Measurements from ENCODE around the gene BANF2.

Gene BANF2

DNA sequence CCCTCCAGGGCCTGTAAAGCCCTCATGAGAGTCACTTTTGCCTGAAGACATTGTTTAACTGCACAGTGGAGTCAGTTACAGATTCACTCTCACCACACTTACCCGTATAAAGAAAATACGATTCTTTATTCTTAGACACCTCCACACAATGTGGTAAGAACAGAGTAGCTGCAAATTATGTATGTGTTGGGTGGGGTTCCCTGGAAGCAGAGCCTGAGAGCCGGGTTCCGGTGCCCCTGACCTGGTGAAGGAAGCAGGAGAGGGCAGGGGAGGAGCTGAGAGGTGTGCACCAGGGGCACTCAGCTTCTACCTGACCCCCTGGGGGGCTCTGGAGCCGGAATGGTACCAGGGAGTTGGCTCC is 11.5 kb downstream of the BANF2 start:
- DNase-seq = no peak

GRCh38 chr20:17712201-17712600 is 12.4 kb downstream of the BANF2 start:
- no peak for DNase-seq

GRCh38 chr20:17712708-17713107 is 12.9 kb downstream of the BANF2 start:
- no peak for DNase-seq

GRCh38 chr20:17714597-17714996 is 14.8 kb downstream of the BANF2 start:
- DNase-seq = no peak

DNA sequence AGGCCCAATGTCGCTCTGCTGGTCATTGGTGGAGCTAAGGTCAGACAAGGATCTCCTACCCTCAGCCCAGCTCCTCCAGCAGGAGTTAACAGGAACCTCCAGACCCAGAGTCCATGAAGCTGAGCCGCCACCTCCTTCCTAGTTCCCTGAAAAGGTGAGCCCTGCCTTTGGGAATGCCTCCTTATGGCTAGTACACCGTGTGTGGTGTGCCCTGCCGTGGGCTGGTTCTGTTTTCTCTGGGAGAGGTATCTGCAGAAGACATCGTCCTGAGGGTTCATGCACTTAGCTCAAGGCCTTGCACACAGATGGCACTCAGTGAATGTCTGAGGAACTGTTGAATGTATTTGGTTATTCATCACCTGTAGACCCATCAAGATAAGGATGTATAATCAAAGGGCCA is 15.3 kb downstream of the BANF2 start:
- DNase-seq = no peak

GRCh38 chr20:17716331-17716730 is 16.6 kb downstream of the BANF2 start:
- no peak for DNase-seq

DNA sequence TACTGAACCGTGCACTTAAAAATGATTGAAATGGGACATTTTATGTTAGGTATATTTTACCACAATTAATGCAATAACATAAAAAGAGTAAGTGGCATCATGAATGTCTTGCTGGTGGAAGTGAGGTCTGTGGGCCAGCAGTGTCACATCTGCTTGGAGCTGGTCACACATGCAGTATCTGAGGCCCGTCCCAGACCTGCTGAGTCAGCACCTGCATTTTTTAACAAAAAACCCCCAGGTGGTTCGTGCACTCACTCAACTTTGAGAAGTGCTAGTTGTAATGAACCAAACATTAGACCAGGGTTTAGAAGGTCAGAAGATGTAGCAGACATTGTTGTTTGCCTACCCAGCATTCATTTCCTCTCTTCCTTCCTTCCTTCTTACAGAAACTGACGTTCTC is 21.0 kb downstream of the BANF2 start:
- no peak for DNase-seq

GRCh38 chr20:17721802-17722486 is 22.2 kb downstream of the BANF2 start:
- DNase-seq = no peak

DNA sequence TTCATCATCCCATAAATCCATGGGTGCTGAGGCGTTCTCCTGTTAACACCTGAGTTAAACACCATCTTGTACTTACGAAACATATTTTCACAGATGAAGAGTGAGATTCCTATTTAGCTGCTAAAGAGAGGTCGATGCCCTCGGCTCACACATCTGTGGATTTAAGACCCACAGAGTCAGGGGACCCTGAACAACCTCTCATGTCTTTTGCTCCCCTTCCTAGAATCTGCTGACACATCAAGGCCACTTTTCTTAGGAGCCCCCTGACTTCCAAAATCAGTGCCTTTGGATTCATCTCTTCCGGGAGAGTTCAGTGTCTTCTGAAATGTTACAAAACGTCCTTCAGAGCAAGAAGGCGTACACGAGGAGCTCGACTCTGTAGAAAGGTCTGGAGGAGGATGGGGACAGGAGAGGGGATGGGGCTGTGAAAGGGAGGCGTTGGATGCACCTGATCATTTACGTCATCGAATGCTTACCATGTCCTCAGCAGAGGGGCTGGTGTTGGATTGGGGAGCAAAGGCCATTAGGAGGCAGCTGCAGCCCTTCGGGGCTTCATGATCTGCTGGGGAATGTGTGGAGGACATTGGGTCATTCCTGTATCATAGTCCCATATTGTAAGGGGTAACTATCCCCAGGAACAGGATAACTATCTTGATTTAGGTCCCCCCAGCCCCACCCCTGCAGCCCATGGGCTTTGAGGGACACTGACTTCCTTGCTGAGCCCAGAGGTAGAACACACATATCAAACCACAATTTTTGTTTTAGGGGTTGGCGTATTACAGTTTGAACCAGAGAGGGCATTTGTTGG is 22.9 kb downstream of the BANF2 start:
- no peak for DNase-seq

DNA sequence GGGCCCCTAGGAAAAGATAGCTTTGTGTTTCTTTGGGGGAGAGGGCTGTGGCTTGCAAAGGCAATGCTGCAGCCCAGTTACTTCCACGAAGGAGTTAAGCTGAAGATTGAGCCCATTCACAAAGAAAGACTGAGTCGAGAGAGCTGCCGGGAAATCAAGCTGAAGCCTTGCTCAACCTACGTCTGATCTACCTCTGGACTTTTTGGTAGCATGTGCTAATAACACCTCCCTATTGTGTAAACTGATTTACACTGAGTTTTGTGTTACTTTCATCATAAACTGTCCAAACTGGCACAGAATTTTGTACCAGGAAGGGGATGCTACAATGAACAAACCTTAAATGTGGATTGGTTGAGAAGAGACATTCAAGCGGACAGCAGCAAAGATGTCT is 23.5 kb downstream of the BANF2 start:
- no peak for DNase-seq

DNA sequence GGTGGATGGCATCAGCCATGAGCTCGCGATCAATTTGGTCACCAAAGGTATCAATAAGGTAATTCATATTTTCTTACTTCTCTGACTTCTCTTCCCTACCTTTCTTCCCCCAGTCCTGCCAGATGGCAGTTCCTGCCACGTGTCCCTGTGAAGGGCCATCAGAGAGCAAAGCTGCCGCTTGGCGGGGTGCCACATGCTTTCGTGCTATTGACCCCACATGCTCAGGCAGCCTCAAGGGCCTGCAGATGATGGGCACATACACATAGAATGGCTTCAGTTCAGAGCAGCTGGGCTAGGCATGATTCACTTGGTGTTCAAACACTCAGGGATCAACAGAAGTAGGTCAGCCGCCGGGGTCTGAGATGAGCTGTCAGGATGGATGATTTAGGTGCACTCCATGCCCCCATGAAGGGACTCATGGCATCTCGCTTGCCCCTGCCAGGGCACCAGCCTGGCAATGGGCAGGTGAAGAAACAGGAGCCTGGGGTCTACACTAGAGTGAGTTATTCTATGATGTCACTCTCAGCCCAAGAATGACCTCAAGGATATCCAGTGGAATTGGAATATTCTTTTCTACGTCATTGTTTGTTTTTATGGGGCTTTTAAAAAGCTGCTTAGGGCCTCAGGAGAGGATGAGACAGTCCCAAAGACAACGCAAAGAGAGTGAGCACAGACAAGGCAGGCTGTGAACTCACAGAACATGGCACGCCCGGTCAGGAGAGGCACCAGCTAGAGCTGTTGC is 25.5 kb downstream of the BANF2 start:
- DNase-seq = no peak

GRCh38 chr20:17726902-17727301 is 27.1 kb downstream of the BANF2 start:
- no peak for DNase-seq

DNA sequence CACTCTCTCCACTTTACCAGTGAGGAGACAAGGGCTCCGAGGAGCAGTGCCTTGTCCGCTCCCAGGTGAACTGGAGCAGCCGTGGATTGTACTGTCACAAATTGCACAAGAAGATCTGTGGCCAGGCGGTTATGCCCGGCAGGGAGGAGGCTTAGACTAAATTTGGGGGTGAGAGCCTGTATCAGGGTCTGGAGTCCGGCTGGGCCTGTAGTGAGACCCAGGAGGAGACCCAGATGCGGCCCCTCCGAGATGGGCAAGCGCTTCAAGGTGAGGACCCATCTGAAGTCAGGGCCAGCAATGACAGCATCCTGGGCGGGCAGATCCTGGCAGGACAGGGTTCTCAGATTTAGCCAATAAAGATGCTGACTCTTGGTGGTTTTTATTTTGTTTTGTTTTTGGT is 27.6 kb downstream of the BANF2 start:
- no peak for DNase-seq

GRCh38 chr20:17728074-17728473 is 28.3 kb downstream of the BANF2 start:
- DNase-seq = no peak

- DNase-seq = no peak
These were observed 30.3 kb downstream of the BANF2 start for GRCh38 chr20:17730071-17730470.

DNA sequence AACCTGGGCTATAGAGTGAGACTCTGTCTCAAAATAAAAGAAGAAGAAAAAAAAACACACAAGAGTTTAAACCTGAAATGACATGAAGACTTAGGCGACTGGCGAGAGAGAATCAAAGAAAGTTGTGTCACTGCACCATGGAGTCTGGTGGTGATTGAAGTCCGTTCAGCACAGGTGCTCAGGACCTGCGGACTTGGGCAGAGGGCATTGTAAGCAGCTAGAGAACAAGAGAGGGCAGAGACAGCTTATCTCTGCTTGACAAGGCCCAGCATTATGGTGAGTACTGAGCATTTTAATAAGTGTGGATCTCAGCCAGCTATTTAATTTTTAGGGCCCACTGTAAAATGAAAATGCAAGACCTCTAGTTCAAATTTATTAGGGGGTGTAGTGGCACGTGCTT is 31.5 kb downstream of the BANF2 start:
- DNase-seq = no peak

DNA sequence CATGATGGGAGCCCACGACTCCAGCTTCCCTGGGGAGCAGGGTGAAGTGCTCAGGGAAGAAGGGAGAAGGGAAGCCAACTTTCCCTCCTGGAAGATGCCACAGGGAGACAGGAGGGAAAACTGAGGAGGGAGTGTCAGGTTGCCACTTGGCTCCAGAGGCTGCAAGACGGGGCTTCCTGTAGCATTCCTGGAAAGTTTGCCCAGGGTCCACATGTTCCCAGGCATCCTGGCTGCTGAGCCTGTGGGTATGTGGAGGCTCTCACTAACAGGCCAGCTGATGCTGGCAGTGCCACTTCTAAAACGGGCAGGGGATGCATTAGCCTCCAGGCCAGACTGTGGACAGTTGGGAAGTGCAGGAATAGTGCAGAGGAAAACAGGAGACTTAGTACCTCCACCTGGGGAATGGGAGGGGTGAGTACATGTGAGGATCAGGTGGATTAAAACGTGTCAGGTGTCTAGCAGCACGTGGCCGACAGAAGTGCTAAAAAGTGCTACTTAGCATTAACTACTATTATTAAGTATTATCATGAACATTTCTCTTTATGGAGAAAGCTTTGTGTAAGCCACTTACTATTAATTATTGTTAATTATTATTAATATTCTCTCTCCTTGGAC is 33.2 kb downstream of the BANF2 start:
- no peak for DNase-seq

DNA sequence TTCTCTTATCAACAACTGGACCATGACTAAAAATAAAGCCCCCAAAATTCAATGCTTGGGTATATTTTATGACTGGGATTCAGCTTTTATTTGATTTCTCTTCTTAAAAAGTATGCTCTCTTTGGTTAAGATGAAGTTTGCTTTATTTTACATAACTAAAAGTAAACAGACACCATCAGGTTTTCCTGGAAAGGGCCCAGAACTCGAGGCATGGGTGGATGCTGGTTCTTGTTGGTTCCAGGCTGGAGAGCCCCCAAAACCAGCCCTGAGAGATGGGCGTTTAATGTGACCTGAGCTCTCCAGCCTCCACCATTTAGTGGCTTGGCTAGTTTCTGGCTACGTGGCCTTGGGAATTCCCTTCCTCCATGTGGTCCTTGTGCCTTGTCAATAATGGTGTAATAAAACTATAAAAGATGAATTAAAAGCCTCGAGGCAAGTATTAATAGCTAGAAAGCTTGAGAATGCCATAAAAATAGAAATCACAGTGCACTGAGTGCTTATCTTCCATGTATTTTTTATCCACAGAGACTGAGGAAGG is 34.1 kb downstream of the BANF2 start:
- DNase-seq = no peak

- DNase-seq = no peak
These were observed 34.6 kb downstream of the BANF2 start for GRCh38 chr20:17734374-17734773.

GRCh38 chr20:17735206-17735804 is 35.5 kb downstream of the BANF2 start:
- no peak for DNase-seq

DNA sequence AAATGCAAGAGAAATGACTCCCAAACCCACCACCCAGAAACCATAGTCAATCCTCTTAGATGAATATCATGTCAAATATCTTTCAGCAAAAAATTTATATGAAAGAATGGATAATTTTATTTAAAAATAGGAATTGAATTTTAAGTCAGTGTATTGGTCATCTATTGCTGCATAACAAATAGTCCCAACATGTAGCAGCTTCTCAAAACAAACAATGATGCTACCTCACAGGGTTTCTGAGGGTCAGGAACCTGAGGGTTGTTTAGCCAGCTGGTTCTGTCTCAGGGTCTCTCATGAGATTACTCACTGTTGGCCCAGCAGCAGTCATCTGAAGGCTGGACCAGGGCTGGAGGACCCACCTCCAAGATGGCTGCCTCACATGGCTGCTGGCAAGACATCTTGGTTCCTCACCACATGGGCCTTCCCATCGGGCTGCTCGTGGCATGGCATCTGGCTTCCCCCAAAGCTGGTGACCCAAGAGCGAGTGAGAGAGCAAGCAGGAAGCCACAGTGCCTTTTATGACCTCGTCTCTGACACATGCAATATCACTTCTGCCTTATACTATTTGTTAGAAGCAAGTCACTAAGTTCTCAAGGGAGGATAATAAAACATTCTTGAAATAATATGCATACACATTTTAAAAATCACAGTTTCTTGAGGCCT is 36.3 kb downstream of the BANF2 start:
- no peak for DNase-seq

GRCh38 chr20:17738154-17738553 is 38.4 kb downstream of the BANF2 start:
- no peak for DNase-seq

All from amniotic stem cell (primary cell).